NCI-H2196 (cell line): ENCODE measurements around the gene GM2A.
"Not testable (repeated sequence)": the region's sequence is repeated elsewhere in the genome, so short reads cannot be mapped to it uniquely, and the experiment has no call there.

ENCODE experiments used
- DNase-seq: peaks from one replicate; lab custom pipeline; 2025; ENCODE audit not compliant: unreplicated experiment; lab: John Stamatoyannopoulos, UW

GM2A gene

GRCh38 chr5:151251001-151251551 is 1.9 kb upstream of the GM2A start:
- DNase-seq, result no peak

- no peak for DNase-seq
These were observed 1.4 kb upstream of the GM2A start for GRCh38 chr5:151251621-151252020.

- no peak for DNase-seq
These were observed 593 bp downstream of the GM2A start for GRCh38 chr5:151253605-151253950.

GRCh38 chr5:151254556-151254955 is 1.6 kb downstream of the GM2A start:
- no peak for DNase-seq

- not testable (repeated sequence) for DNase-seq
These were observed 2.0 kb downstream of the GM2A start for GRCh38 chr5:151254990-151255389.

- DNase-seq, result no peak
These were observed 2.8 kb downstream of the GM2A start for GRCh38 chr5:151255621-151256286.

- no peak for DNase-seq
These were observed 4.8 kb downstream of the GM2A start for GRCh38 chr5:151257731-151258181.

- DNase-seq, result no peak
These were observed 5.2 kb downstream of the GM2A start for GRCh38 chr5:151258201-151258611.

- no peak for DNase-seq
These were observed 5.8 kb downstream of the GM2A start for GRCh38 chr5:151258816-151259215.

- no peak for DNase-seq
These were observed 6.9 kb downstream of the GM2A start for GRCh38 chr5:151259931-151260330.

GRCh38 chr5:151262532-151262931 is 9.5 kb downstream of the GM2A start:
- no peak for DNase-seq

GRCh38 chr5:151264113-151264512 is 11.1 kb downstream of the GM2A start:
- no peak for DNase-seq

- no peak for DNase-seq
These were observed 14.7 kb downstream of the GM2A start for GRCh38 chr5:151267491-151268260.

- no peak for DNase-seq
These were observed 17.6 kb downstream of the GM2A start for GRCh38 chr5:151270599-151270998.

- DNase-seq, result no peak
These were observed 18.4 kb downstream of the GM2A start for GRCh38 chr5:151271336-151271735.

- DNase-seq, result no peak
These were observed 21.7 kb downstream of the GM2A start for GRCh38 chr5:151274666-151275065.

- DNase-seq, result no peak
These were observed 22.8 kb downstream of the GM2A start for GRCh38 chr5:151275803-151276202.

GRCh38 chr5:151278845-151279244 is 25.9 kb downstream of the GM2A start:
- DNase-seq, result no peak

- DNase-seq, result no peak
These were observed 27.5 kb downstream of the GM2A start for GRCh38 chr5:151280443-151280842.

GRCh38 chr5:151281001-151281639 is 28.1 kb downstream of the GM2A start:
- no peak for DNase-seq

GRCh38 chr5:151283120-151283825 is 30.3 kb downstream of the GM2A start:
- no peak for DNase-seq
